ENCODE data around the gene FAT2. TPM values are rescaled to one million over a fixed set of nuclear protein-coding genes. Genes with fewer than 3 reads are reported as not detected.
A peak's percentile ranks its signal among the peaks of the same experiment; 100 is the strongest.

FAT2 gene
- total and polyA plus RNA-seq, 9 donors: 0.26 to 4.9 (median 0.49) TPM

- no peaks in the 10 kb centered on the region for H3K9me3 ChIP-seq (replicated peaks; ENCODE audit: control insufficient read depth, low read depth, low read length)
- no peaks in the 10 kb centered on the region for H3K27me3 ChIP-seq (ENCODE audit: control insufficient read depth, insufficient read depth, low read length)
- no peaks in the 10 kb centered on the region for H3K36me3 ChIP-seq (ENCODE audit: control insufficient read depth, insufficient read depth, low read length)
- H3K4me3 ChIP-seq (ENCODE audit: low read length): no peak overlapping the region
- WGBS (ENCODE audit: insufficient coverage): 84% methylated on average over 9 of the region's 9 CpGs
- H3K27ac ChIP-seq (ENCODE audit: low read length): no peak overlapping the region
- DNase-seq: no peak
- peaks cover 17% of the 10 kb centered on the region for H3K4me1 ChIP-seq (ENCODE audit: control insufficient read depth, insufficient read depth, low read length)
Measured at GRCh38 chr5:151625285-151625684, 34.2 kb upstream of the FAT2 start.

GRCh38 chr5:151624476-151624875 lies 33.3 kb upstream of the FAT2 start:
- no peaks in the 10 kb centered on the region for H3K27me3 ChIP-seq (ENCODE audit: control insufficient read depth, insufficient read depth, low read length)
- 14% methylated on average over 2 of the region's 8 CpGs for WGBS (ENCODE audit: insufficient coverage)
- no peak overlapping the region for H3K27ac ChIP-seq (ENCODE audit: low read length)
- peaks cover 25% of the 10 kb centered on the region for H3K4me1 ChIP-seq (ENCODE audit: control insufficient read depth, insufficient read depth, low read length)
- H3K36me3 ChIP-seq (ENCODE audit: control insufficient read depth, insufficient read depth, low read length): no peaks in the 10 kb centered on the region
- no peaks in the 10 kb centered on the region for H3K9me3 ChIP-seq (replicated peaks; ENCODE audit: control insufficient read depth, low read depth, low read length)
- H3K4me3 ChIP-seq (ENCODE audit: low read length): no peak overlapping the region
- DNase-seq: peak; percentile 84

GRCh38 chr5:151622367-151623088 lies 31.4 kb upstream of the FAT2 start:
- H3K36me3 ChIP-seq (ENCODE audit: control insufficient read depth, insufficient read depth, low read length): no peaks in the 10 kb centered on the region
- no peak overlapping the region for H3K4me3 ChIP-seq (ENCODE audit: low read length)
- no peak overlapping the region for H3K27ac ChIP-seq (ENCODE audit: low read length)
- no peaks in the 10 kb centered on the region for H3K9me3 ChIP-seq (replicated peaks; ENCODE audit: control insufficient read depth, low read depth, low read length)
- H3K27me3 ChIP-seq (ENCODE audit: control insufficient read depth, insufficient read depth, low read length): no peaks in the 10 kb centered on the region
- WGBS (ENCODE audit: insufficient coverage): 58% methylated on average over 11 of the region's 12 CpGs
- H3K4me1 ChIP-seq (ENCODE audit: control insufficient read depth, insufficient read depth, low read length): peaks cover 24% of the 10 kb centered on the region
- DNase-seq: no peak

GRCh38 chr5:151620461-151620840 lies 29.3 kb upstream of the FAT2 start:
- Histone ChIP-seq H3K4me1 (ENCODE audit: control insufficient read depth, insufficient read depth, low read length) (peaks cover 24% of the 10 kb centered on the region), H3K4me3 (ENCODE audit: low read length) (no peak overlapping the region), H3K27me3 (ENCODE audit: control insufficient read depth, insufficient read depth, low read length) (no peaks in the 10 kb centered on the region), H3K36me3 (ENCODE audit: control insufficient read depth, insufficient read depth, low read length) (no peaks in the 10 kb centered on the region), H3K27ac (ENCODE audit: low read length) (no peak overlapping the region), H3K9me3 (replicated peaks; ENCODE audit: control insufficient read depth, low read depth, low read length) (no peaks in the 10 kb centered on the region)
- no peak for DNase-seq
- 50% methylated on average over 4 of the region's 6 CpGs for WGBS (ENCODE audit: insufficient coverage)

GRCh38 chr5:151619812-151620460 lies 28.8 kb upstream of the FAT2 start:
- no peaks in the 10 kb centered on the region for H3K27me3 ChIP-seq (ENCODE audit: control insufficient read depth, insufficient read depth, low read length)
- 60% methylated on average over 1 of the region's 6 CpGs for WGBS (ENCODE audit: insufficient coverage)

GRCh38 chr5:151618907-151619306 lies 27.8 kb upstream of the FAT2 start:
- Histone ChIP-seq H3K9me3 (replicated peaks; ENCODE audit: control insufficient read depth, low read depth, low read length) (no peaks in the 10 kb centered on the region), H3K36me3 (ENCODE audit: control insufficient read depth, insufficient read depth, low read length) (no peaks in the 10 kb centered on the region), H3K27me3 (ENCODE audit: control insufficient read depth, insufficient read depth, low read length) (no peaks in the 10 kb centered on the region), H3K4me3 (ENCODE audit: low read length) (no peak overlapping the region), H3K4me1 (ENCODE audit: control insufficient read depth, insufficient read depth, low read length) (peaks cover 32% of the 10 kb centered on the region), H3K27ac (ENCODE audit: low read length) (no peak overlapping the region)
- DNase-seq: no peak
- WGBS (ENCODE audit: insufficient coverage): 60% methylated on average over 1 of the region's 2 CpGs

More at GRCh38 chr5:151619812-151620460, 28.8 kb upstream of the FAT2 start:
- peak overlapping the region; percentile 20 for H3K27ac ChIP-seq (ENCODE audit: low read length)
- H3K4me1 ChIP-seq (ENCODE audit: control insufficient read depth, insufficient read depth, low read length): peaks cover 28% of the 10 kb centered on the region
- H3K9me3 ChIP-seq (replicated peaks; ENCODE audit: control insufficient read depth, low read depth, low read length): no peaks in the 10 kb centered on the region
- peak; percentile 31 for DNase-seq
- H3K4me3 ChIP-seq (ENCODE audit: low read length): no peak overlapping the region
- H3K36me3 ChIP-seq (ENCODE audit: control insufficient read depth, insufficient read depth, low read length): no peaks in the 10 kb centered on the region

GRCh38 chr5:151617841-151618710 lies 26.9 kb upstream of the FAT2 start:
- H3K27ac ChIP-seq (ENCODE audit: low read length): no peak overlapping the region
- WGBS (ENCODE audit: insufficient coverage): 57% methylated on average over 1 of the region's 3 CpGs
- no peaks in the 10 kb centered on the region for H3K27me3 ChIP-seq (ENCODE audit: control insufficient read depth, insufficient read depth, low read length)
- H3K4me3 ChIP-seq (ENCODE audit: low read length): no peak overlapping the region
- DNase-seq: no peak
- H3K36me3 ChIP-seq (ENCODE audit: control insufficient read depth, insufficient read depth, low read length): no peaks in the 10 kb centered on the region
- H3K9me3 ChIP-seq (replicated peaks; ENCODE audit: control insufficient read depth, low read depth, low read length): no peaks in the 10 kb centered on the region
- H3K4me1 ChIP-seq (ENCODE audit: control insufficient read depth, insufficient read depth, low read length): peaks cover 39% of the 10 kb centered on the region

- Histone ChIP-seq H3K9me3 (replicated peaks; ENCODE audit: control insufficient read depth, low read depth, low read length) (no peaks in the 10 kb centered on the region), H3K4me1 (ENCODE audit: control insufficient read depth, insufficient read depth, low read length) (peaks cover 41% of the 10 kb centered on the region), H3K36me3 (ENCODE audit: control insufficient read depth, insufficient read depth, low read length) (no peaks in the 10 kb centered on the region), H3K27ac (ENCODE audit: low read length) (no peak overlapping the region), H3K27me3 (ENCODE audit: control insufficient read depth, insufficient read depth, low read length) (no peaks in the 10 kb centered on the region), H3K4me3 (ENCODE audit: low read length) (no peak overlapping the region)
- WGBS (ENCODE audit: insufficient coverage): 68% methylated on average over 4 of the region's 6 CpGs
- DNase-seq: no peak
Measured at GRCh38 chr5:151617383-151617840, 26.3 kb upstream of the FAT2 start.

- Histone ChIP-seq H3K4me1 (ENCODE audit: control insufficient read depth, insufficient read depth, low read length) (peaks cover 36% of the 10 kb centered on the region), H3K36me3 (ENCODE audit: control insufficient read depth, insufficient read depth, low read length) (no peaks in the 10 kb centered on the region), H3K4me3 (ENCODE audit: low read length) (no peak overlapping the region), H3K9me3 (replicated peaks; ENCODE audit: control insufficient read depth, low read depth, low read length) (no peaks in the 10 kb centered on the region), H3K27ac (ENCODE audit: low read length) (no peak overlapping the region), H3K27me3 (ENCODE audit: control insufficient read depth, insufficient read depth, low read length) (no peaks in the 10 kb centered on the region)
- no peak for DNase-seq
- no CpG with 5 or more reads among the region's 4 CpGs for WGBS (ENCODE audit: insufficient coverage)
Measured at GRCh38 chr5:151615431-151615830, 24.3 kb upstream of the FAT2 start.

- H3K27me3 ChIP-seq (ENCODE audit: control insufficient read depth, insufficient read depth, low read length): no peaks in the 10 kb centered on the region
- no peak overlapping the region for H3K27ac ChIP-seq (ENCODE audit: low read length)
- 67% methylated on average over 6 of the region's 7 CpGs for WGBS (ENCODE audit: insufficient coverage)
- no peak overlapping the region for H3K4me3 ChIP-seq (ENCODE audit: low read length)
- H3K36me3 ChIP-seq (ENCODE audit: control insufficient read depth, insufficient read depth, low read length): no peaks in the 10 kb centered on the region
- no peak for DNase-seq
- H3K4me1 ChIP-seq (ENCODE audit: control insufficient read depth, insufficient read depth, low read length): peaks cover 28% of the 10 kb centered on the region
- no peaks in the 10 kb centered on the region for H3K9me3 ChIP-seq (replicated peaks; ENCODE audit: control insufficient read depth, low read depth, low read length)
Measured at GRCh38 chr5:151614565-151614964, 23.4 kb upstream of the FAT2 start.

Data from muscle of leg (tissue), 11 donors.